OCI-LY3 (cell line): ENCODE data around the gene LGALS8.
A peak's percentile ranks its signal among the peaks of the same experiment; 100 is the strongest.

Experiments
- H2AFZ ChIP-seq: fragments of 200-600, 300-600 bp; shearing (Covaris generic); 2 replicates; pipeline ENCODE4 v1.6.0; 2014; ENCODE audit warnings: antibody characterized with exemption, low read depth, low read length
- H3K27ac ChIP-seq: fragments of 200-600, 300-600 bp; sonication (generic); 2 replicates; pipeline ENCODE4 v1.5.1; 2014; ENCODE audit warnings: mild to moderate bottlenecking, low read length, moderate library complexity, mixed read lengths
- H3K27me3 ChIP-seq: fragments of 200-600, 300-600 bp; sonication (generic); 2 replicates; pipeline ENCODE4 v1.6.1; 2014; ENCODE audit warnings: low read depth, low read length, mixed read lengths
- H3K36me3 ChIP-seq: fragments of 200-600, 300-600 bp; sonication (generic); replicated peaks from 2 replicates; pipeline ENCODE3; 2014; ENCODE audit warnings: low read depth, low read length, mixed read lengths
- H3K4me1 ChIP-seq: fragments of 300-600, 200-600 bp; sonication (generic); 2 replicates; pipeline ENCODE4 v1.6.1; 2014; ENCODE audit warnings: low read length, mixed read lengths
- H3K4me2 ChIP-seq: fragments of 200-600, 300-600 bp; sonication (generic); 2 replicates; pipeline ENCODE4 v1.6.1; 2014; ENCODE audit warnings: low read length, mixed read lengths
- H3K4me3 ChIP-seq: fragments of 300-600, 200-600 bp; sonication (generic); 2 replicates; pipeline ENCODE4 v1.5.1; 2014; ENCODE audit warnings: antibody characterized with exemption, mild to moderate bottlenecking, low read length, moderate library complexity
- H3K79me2 ChIP-seq: fragments of 300-600, 200-600 bp; shearing (Covaris generic); 2 replicates; pipeline ENCODE4 v1.6.1; 2014; ENCODE audit warnings: mild to moderate bottlenecking, low read length, mixed read lengths
- H3K9ac ChIP-seq: fragments of 300-600, 200-600 bp; shearing (Covaris generic); 2 replicates; pipeline ENCODE4 v1.6.0; 2014; ENCODE audit warnings: mild to moderate bottlenecking, low read length, moderate library complexity
- H3K9me3 ChIP-seq: fragments of 200-600, 300-600 bp; shearing (Covaris generic); 2 replicates; pipeline ENCODE4 v1.6.1; 2014; ENCODE audit warnings: low read length, mixed read lengths; ENCODE audit not compliant: insufficient read depth
- H4K20me1 ChIP-seq: fragments of 200-600, 300-600 bp; sonication (generic); 2 replicates; pipeline ENCODE4 v1.6.1; 2016; ENCODE audit warnings: low read length, mixed read lengths; ENCODE audit not compliant: insufficient read depth
- EZH2phosphoT487 ChIP-seq: fragments of 200-600 bp; shearing (Covaris generic); IDR thresholded peaks from 2 replicates; pipeline ENCODE4 v1.6.1; 2018; ENCODE audit warnings: antibody characterized with exemption, mixed run types, low read depth
- TF ChIP-seq, protein P1 (sequence below): fragments of 200-600, 300-600 bp; sonication (generic); IDR thresholded peaks from 2 replicates; pipeline ENCODE4 v1.5.1; 2014; ENCODE audit warnings: antibody characterized with exemption, low read length, low read depth

Gene LGALS8

GRCh38 chr1:236523704-236524141, at the start of gene LGALS8:
LGALS8 (plus strand) TSS chr1:236523982; CDS start chr1:236526071, 2,089 bp downstream.
- Histone ChIP-seq H3K4me2 (peak within 1 kb of the TSS; percentile 73), H2AFZ (peak within 1 kb of the TSS; percentile 85)
- TF ChIP-seq EZH2phosphoT487 = no peak
- TF ChIP-seq, protein P1, sequence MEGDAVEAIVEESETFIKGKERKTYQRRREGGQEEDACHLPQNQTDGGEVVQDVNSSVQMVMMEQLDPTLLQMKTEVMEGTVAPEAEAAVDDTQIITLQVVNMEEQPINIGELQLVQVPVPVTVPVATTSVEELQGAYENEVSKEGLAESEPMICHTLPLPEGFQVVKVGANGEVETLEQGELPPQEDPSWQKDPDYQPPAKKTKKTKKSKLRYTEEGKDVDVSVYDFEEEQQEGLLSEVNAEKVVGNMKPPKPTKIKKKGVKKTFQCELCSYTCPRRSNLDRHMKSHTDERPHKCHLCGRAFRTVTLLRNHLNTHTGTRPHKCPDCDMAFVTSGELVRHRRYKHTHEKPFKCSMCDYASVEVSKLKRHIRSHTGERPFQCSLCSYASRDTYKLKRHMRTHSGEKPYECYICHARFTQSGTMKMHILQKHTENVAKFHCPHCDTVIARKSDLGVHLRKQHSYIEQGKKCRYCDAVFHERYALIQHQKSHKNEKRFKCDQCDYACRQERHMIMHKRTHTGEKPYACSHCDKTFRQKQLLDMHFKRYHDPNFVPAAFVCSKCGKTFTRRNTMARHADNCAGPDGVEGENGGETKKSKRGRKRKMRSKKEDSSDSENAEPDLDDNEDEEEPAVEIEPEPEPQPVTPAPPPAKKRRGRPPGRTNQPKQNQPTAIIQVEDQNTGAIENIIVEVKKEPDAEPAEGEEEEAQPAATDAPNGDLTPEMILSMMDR = no peak

GRCh38 chr1:236476019-236476418, 47.8 kb upstream of the LGALS8 start:
- Histone ChIP-seq H4K20me1 (0 out of 2 replicates have a peak, but pooled peaks cover 5% of the 10 kb centered on the region), H3K4me1 (no peaks in the 10 kb centered on the region), H3K4me2 (no peak overlapping the region), H3K79me2 (no peaks in the 10 kb centered on the region), H3K9me3 (no peaks in the 10 kb centered on the region), H3K4me3 (no peak overlapping the region), H3K36me3 (no peaks in the 10 kb centered on the region), H2AFZ (no peak overlapping the region), H3K9ac (no peak overlapping the region), H3K27me3 (peaks cover 53% of the 10 kb centered on the region), H3K27ac (no peak overlapping the region)
- no peak for TF ChIP-seq EZH2phosphoT487
- TF ChIP-seq, protein P1 = no peak

More at GRCh38 chr1:236523704-236524141, at the start of gene LGALS8:
- H4K20me1 ChIP-seq = no peaks in the 10 kb centered on the region
- no peaks in the 10 kb centered on the region for H3K36me3 ChIP-seq
- peak within 1 kb of the TSS; percentile 53 for H3K9ac ChIP-seq
- H3K27me3 ChIP-seq = peaks cover 52% of the 10 kb centered on the region
- no peaks in the 10 kb centered on the region for H3K4me1 ChIP-seq
- H3K9me3 ChIP-seq = no peaks in the 10 kb centered on the region
- no peak within 1 kb of the TSS for H3K27ac ChIP-seq
- H3K79me2 ChIP-seq = no peaks in the 10 kb centered on the region
- H3K4me3 ChIP-seq = peak within 1 kb of the TSS; percentile 77

DNA sequence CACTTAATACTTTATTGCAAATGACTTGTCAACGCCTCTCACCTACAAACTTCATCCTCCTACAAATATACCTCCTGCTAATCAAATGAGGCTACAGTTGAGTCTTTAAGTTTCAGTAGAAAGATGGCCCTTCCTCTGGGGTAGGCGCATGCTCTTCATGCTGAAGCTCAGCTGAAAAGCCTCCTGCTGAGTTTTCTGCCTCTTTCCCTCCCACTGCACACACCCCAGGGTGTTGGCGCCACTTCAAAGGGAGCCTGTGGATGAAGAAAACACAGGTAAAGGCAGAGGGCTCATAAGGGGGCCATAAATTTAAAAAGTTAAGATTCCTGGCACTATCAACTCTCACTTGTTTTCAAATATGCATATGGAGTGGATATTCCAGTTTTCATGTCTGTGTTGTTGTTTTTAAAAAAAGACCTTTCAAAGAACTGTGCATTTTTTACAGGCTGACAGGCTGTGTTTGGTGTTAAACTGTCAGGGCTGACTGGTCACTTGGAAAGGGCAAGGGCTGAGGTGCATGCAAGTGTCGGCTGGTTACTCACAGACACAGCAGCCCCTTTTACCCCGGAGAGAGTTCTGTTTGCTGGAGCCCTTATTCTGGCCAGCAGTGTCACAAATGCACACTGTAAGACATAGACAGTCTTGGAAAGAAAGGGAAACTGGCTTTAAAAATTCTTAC, 42.9 kb upstream of the LGALS8 start:
- no peak overlapping the region for H3K27ac ChIP-seq
- H3K9me3 ChIP-seq = no peaks in the 10 kb centered on the region
- TF ChIP-seq EZH2phosphoT487 = no peak
- TF ChIP-seq, protein P1 = no peak
- no peak overlapping the region for H3K4me2 ChIP-seq
- H3K36me3 ChIP-seq = no peaks in the 10 kb centered on the region
- H3K27me3 ChIP-seq = peaks cover 33% of the 10 kb centered on the region
- H3K79me2 ChIP-seq = no peaks in the 10 kb centered on the region
- no peaks in the 10 kb centered on the region for H3K4me1 ChIP-seq
- no peak overlapping the region for H3K4me3 ChIP-seq
- H2AFZ ChIP-seq = no peak overlapping the region
- H3K9ac ChIP-seq = no peak overlapping the region
- no peaks in the 10 kb centered on the region for H4K20me1 ChIP-seq

DNA sequence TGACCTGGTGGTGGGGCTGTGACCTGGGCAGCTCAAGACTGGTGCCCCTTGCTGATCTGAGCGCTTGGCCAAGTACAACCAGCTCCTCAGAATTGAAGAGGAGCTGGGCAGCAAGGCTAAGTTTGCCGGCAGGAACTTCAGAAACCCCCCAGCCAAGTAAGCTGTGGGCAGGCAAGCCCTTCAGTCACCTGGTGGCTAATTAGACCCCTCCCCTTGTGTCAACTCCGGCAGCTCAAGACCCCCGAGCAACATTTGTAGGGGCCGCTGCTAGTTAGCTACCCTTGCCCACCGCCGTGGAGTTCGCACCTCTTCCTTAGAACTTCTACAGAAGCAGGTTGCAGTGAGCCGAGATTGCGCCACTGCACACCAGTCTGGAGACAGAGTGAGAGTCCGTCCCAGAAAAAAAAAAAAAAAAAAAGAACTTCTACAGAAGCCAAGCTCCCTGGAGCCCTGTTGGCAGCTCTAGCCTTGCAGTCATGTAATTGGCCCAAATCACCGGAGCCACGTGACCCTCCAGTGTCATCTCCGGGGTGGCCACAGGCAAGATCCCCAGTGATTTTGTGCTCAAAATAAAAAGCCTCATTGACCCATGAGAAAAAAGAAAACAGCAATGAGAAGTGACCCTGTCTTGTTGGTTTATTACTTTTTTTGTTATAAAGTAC, 39.3 kb upstream of the LGALS8 start:
- H3K27ac ChIP-seq = no peak overlapping the region
- TF ChIP-seq EZH2phosphoT487 = no peak
- TF ChIP-seq, protein P1 = no peak
- no peak overlapping the region for H3K9ac ChIP-seq
- no peaks in the 10 kb centered on the region for H3K4me1 ChIP-seq
- H4K20me1 ChIP-seq = no peaks in the 10 kb centered on the region
- peaks cover 44% of the 10 kb centered on the region for H3K27me3 ChIP-seq
- no peaks in the 10 kb centered on the region for H3K36me3 ChIP-seq
- H3K4me3 ChIP-seq = no peak overlapping the region
- H3K4me2 ChIP-seq = no peak overlapping the region
- H2AFZ ChIP-seq = no peak overlapping the region
- no peaks in the 10 kb centered on the region for H3K79me2 ChIP-seq
- no peaks in the 10 kb centered on the region for H3K9me3 ChIP-seq
